Thyroid gland (tissue), 4 donors: ENCODE measurements around the gene TKTL1.
"Not testable (repeated sequence)": the region's sequence is repeated elsewhere in the genome, so short reads cannot be mapped to it uniquely, and the experiment has no call there.

Source experiments
- POLR2A ChIP-seq, 2 donors: fragments of 450-650 bp; IDR thresholded peaks; one replicate each; pipeline ENCODE4 v1.6.1; 2017; ENCODE audit warnings: antibody characterized with exemption in 2 of 2, mild to moderate bottlenecking in 2 of 2, moderate library complexity in 1 of 2
- TF ChIP-seq, protein P1 (sequence below), 6 experiments: fragments of 200-600 bp in 3 of 6; fragments of 450-650 bp in 3 of 6; sonication (generic) in 3 of 6; IDR thresholded peaks; one replicate each; pipeline ENCODE4 v1.5.1; 2016 to 2019; ENCODE audit warnings: antibody characterized with exemption in 6 of 6, mild to moderate bottlenecking in 2 of 6, inconsistent platforms in 1 of 6, moderate library complexity in 1 of 6

DNA sequence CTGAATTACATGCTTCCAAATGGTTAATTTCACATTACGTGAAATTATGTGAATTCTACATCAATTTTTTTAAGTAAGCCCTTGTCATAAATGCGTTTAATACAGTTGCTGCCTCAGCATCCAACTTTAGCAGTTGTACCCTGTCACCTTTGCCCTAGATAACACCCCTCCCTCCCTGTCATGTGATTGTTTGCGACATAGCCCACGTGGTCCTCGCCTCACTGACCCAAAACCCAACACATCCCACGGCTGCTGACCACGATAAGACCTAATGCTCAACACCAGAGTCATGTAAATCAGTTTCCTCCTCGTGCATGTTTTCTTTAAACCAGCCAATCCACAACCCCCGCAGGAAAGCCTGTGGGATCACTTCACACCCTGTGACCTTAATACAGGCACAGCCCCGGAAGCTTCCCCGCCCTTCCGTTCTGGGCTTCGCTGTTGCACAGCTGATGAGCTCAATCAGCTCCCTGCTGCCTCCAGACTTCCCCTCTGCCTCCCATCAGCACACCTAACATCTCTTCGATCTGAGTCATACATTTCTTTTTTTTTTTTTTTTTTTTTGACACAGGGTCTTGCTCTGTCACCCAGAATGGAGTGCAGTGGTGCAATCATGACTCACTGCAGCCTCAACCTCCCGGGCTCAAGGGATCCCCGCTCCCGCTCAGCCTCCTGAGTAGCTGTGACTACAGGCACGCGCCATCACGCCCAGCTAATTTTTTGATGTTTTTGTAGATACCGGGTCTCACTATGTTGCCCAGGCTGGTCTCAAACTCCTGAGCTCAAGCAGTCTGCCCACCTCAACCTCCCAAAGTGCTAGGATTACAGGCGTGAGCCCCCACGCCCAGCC is 10.9 kb upstream of the TKTL1 start:
- not testable (repeated sequence) for TF ChIP-seq POLR2A (IDR thresholded peaks at IDR 0.05)
- TF ChIP-seq, protein P1, sequence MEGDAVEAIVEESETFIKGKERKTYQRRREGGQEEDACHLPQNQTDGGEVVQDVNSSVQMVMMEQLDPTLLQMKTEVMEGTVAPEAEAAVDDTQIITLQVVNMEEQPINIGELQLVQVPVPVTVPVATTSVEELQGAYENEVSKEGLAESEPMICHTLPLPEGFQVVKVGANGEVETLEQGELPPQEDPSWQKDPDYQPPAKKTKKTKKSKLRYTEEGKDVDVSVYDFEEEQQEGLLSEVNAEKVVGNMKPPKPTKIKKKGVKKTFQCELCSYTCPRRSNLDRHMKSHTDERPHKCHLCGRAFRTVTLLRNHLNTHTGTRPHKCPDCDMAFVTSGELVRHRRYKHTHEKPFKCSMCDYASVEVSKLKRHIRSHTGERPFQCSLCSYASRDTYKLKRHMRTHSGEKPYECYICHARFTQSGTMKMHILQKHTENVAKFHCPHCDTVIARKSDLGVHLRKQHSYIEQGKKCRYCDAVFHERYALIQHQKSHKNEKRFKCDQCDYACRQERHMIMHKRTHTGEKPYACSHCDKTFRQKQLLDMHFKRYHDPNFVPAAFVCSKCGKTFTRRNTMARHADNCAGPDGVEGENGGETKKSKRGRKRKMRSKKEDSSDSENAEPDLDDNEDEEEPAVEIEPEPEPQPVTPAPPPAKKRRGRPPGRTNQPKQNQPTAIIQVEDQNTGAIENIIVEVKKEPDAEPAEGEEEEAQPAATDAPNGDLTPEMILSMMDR (IDR thresholded peaks at IDR 0.05) = not testable (repeated sequence)
